H9 (cell line): ENCODE results near the gene PF4V1. TPM values are rescaled to one million over a fixed set of nuclear protein-coding genes. Genes with fewer than 3 reads are reported as not detected.

Experiments used
- DNase-seq: peaks from one replicate; pipeline ENCODE4 v3.0.0-alpha.2; 2017
- H2AFZ ChIP-seq: one replicate; pipeline ENCODE4 v1.6.1; 2013; ENCODE audit warnings: mild to moderate bottlenecking, low read length, control low read depth, moderate library complexity
- H2AK5ac ChIP-seq: 2 replicates; pipeline ENCODE4 v1.6.1; 2013; ENCODE audit warnings: low read length, control low read depth, mixed read lengths; ENCODE audit not compliant: insufficient read length
- H2BK120ac ChIP-seq: one replicate; pipeline ENCODE4 v1.6.1; 2013; ENCODE audit warnings: low read depth, mild to moderate bottlenecking, low read length, control low read depth, inconsistent platforms; ENCODE audit not compliant: poor library complexity, severe bottlenecking
- H2BK12ac ChIP-seq: 2 replicates; pipeline ENCODE4 v1.6.1; 2013; ENCODE audit warnings: low read length, control low read depth, mixed read lengths, low read depth; ENCODE audit not compliant: insufficient read length
- H2BK15ac ChIP-seq: 2 replicates; pipeline ENCODE4 v1.6.1; 2013; ENCODE audit warnings: low read depth, low read length, control low read depth
- H2BK20ac ChIP-seq: one replicate; pipeline ENCODE4 v1.6.1; 2013; ENCODE audit warnings: low read depth, mild to moderate bottlenecking, low read length, control low read depth, inconsistent platforms; ENCODE audit not compliant: poor library complexity, severe bottlenecking
- H2BK5ac ChIP-seq: 2 replicates; pipeline ENCODE4 v1.6.1; 2013; ENCODE audit warnings: low read length, control low read depth, mixed read lengths; ENCODE audit not compliant: insufficient read length
- H3K14ac ChIP-seq: 2 replicates; pipeline ENCODE4 v1.6.1; 2013; ENCODE audit warnings: low read length, control low read depth; ENCODE audit not compliant: insufficient read depth
- H3K18ac ChIP-seq: 2 replicates; pipeline ENCODE4 v1.6.1; 2013; ENCODE audit warnings: low read depth, mild to moderate bottlenecking, mixed read lengths, low read length, control low read depth; ENCODE audit not compliant: insufficient read length
- H3K23ac ChIP-seq: 2 replicates; pipeline ENCODE4 v1.6.1; 2013; ENCODE audit warnings: low read length, control low read depth, mixed read lengths, low read depth; ENCODE audit not compliant: insufficient read length
- H3K23me2 ChIP-seq: 2 replicates; pipeline ENCODE4 v1.6.1; 2013; ENCODE audit warnings: low read depth, mild to moderate bottlenecking, mixed read lengths, low read length, control low read depth; ENCODE audit not compliant: insufficient read length, poor library complexity, severe bottlenecking
- H3K27ac ChIP-seq: 2 replicates; pipeline ENCODE4 v1.5.1; 2013; ENCODE audit warnings: low read length, control low read depth, mixed read lengths, low read depth; ENCODE audit not compliant: insufficient read length
- H3K27me3 ChIP-seq: 2 replicates; pipeline ENCODE4 v1.6.1; 2013; ENCODE audit warnings: low read length, control low read depth, inconsistent platforms; ENCODE audit not compliant: insufficient read depth
- H3K4ac ChIP-seq: 2 replicates; pipeline ENCODE4 v1.6.1; 2013; ENCODE audit warnings: low read depth, mild to moderate bottlenecking, control low read depth, inconsistent platforms, low read length, moderate library complexity
- H3K4me1 ChIP-seq: 2 replicates; pipeline ENCODE4 v1.6.1; 2013; ENCODE audit warnings: low read length, control low read depth, inconsistent platforms; ENCODE audit not compliant: insufficient read depth
- H3K4me2 ChIP-seq: 2 replicates; pipeline ENCODE4 v1.6.1; 2013; ENCODE audit warnings: low read length, control low read depth, mixed read lengths; ENCODE audit not compliant: insufficient read length, insufficient read depth
- H3K56ac ChIP-seq: 2 replicates; pipeline ENCODE4 v1.6.1; 2013; ENCODE audit warnings: low read depth, mild to moderate bottlenecking, mixed read lengths, low read length, control low read depth; ENCODE audit not compliant: insufficient read length
- H3K79me1 ChIP-seq: 2 replicates; pipeline ENCODE4 v1.6.1; 2013; ENCODE audit warnings: low read depth, mild to moderate bottlenecking, moderate library complexity, low read length, control low read depth, inconsistent platforms; ENCODE audit not compliant: insufficient read depth, poor library complexity, severe bottlenecking
- H3K79me2 ChIP-seq: 2 replicates; pipeline ENCODE4 v1.6.1; 2013; ENCODE audit warnings: low read length, control low read depth, inconsistent platforms; ENCODE audit not compliant: insufficient read depth
- H3K9ac ChIP-seq: 2 replicates; pipeline ENCODE4 v1.6.1; 2013; ENCODE audit warnings: low read length, control low read depth, mixed read lengths; ENCODE audit not compliant: insufficient read length; ENCODE audit errors: extremely low read depth
- H3K9me3 ChIP-seq: one replicate; pipeline ENCODE4 v1.6.1; 2013; ENCODE audit warnings: low read depth, low read length, inconsistent platforms; ENCODE audit not compliant: control insufficient read depth
- H3T11ph ChIP-seq: one replicate; pipeline ENCODE4 v1.6.1; 2013; ENCODE audit warnings: mild to moderate bottlenecking, low read length, control low read depth, inconsistent platforms
- H4K20me1 ChIP-seq: one replicate; pipeline ENCODE4 v1.6.1; 2013; ENCODE audit not compliant: control insufficient read depth, insufficient read length, insufficient read depth
- H4K5ac ChIP-seq: 2 replicates; pipeline ENCODE4 v1.6.1; 2013; ENCODE audit warnings: low read depth, mild to moderate bottlenecking, mixed read lengths, low read length, control low read depth; ENCODE audit not compliant: insufficient read length
- H4K8ac ChIP-seq: replicated peaks from 2 replicates; pipeline ENCODE4 v1.6.1; 2013; ENCODE audit warnings: low read length, control low read depth, mixed read lengths, low read depth; ENCODE audit not compliant: insufficient read length
- H4K91ac ChIP-seq: 2 replicates; pipeline ENCODE4 v1.6.1; 2013; ENCODE audit warnings: low read depth, mild to moderate bottlenecking, moderate library complexity, mixed read lengths, low read length, control low read depth; ENCODE audit not compliant: insufficient read length
- H3K27ac Mint-ChIP-seq, 3 experiments: 2 replicates in 2 of 3; 3 replicates in 1 of 3; pipeline ENCODE4 v1.8.0; 2020 to 2021; ENCODE audit warnings: mixed read lengths in 3 of 3, mild to moderate bottlenecking in 1 of 3, moderate library complexity in 1 of 3
- H3K27me3 Mint-ChIP-seq: 2 replicates; pipeline ENCODE4 v1.8.0; 2021; ENCODE audit warnings: low read depth, mild to moderate bottlenecking, moderate library complexity, mixed read lengths
- H3K36me3 Mint-ChIP-seq, 3 experiments: 2 replicates in 2 of 3; 3 replicates in 1 of 3; pipeline ENCODE4 v1.8.0; 2020 to 2021; ENCODE audit warnings: low read depth in 3 of 3, mixed read lengths in 3 of 3; ENCODE audit not compliant: insufficient read depth in 1 of 3
- H3K4me1 Mint-ChIP-seq, 2 experiments: 2 replicates each; pipeline ENCODE4 v1.8.0; 2020; ENCODE audit warnings: mixed read lengths in 2 of 2
- H3K4me3 Mint-ChIP-seq, 2 experiments: 2 replicates in 1 of 2; 3 replicates in 1 of 2; pipeline ENCODE4 v1.8.0; 2020 to 2021; ENCODE audit warnings: mild to moderate bottlenecking in 2 of 2, mixed read lengths in 2 of 2, moderate library complexity in 1 of 2
- H3K9me3 Mint-ChIP-seq, 2 experiments: 2 replicates in 1 of 2; 3 replicates in 1 of 2; pipeline ENCODE4 v1.8.0; 2020; ENCODE audit warnings: mild to moderate bottlenecking in 2 of 2, mixed read lengths in 2 of 2, moderate library complexity in 1 of 2
- CTCF ChIP-seq: fragments of 200-600 bp; sonication (generic); conservative IDR thresholded peaks from 3 replicates; pipeline ENCODE4 v1.8.0; 2021; ENCODE audit warnings: antibody characterized with exemption, mild to moderate bottlenecking
- whole genome bisulfite sequencing: extraction: QIAGEN DNeasy Blood & Tissue Kit; methylation state at CpG from one replicate; pipeline ENCODE4 v1.1.7; 2013; ENCODE audit warnings: missing lambda C conversion rate, low lambda C conversion rate, mixed read lengths; ENCODE audit not compliant: insufficient read length; ENCODE audit errors: extremely low coverage; 5-methylcytosine and 5-hydroxymethylcytosine counted together
- total RNA-seq: library from RNA; stranded (reverse); gene quantifications from 2 replicates; pipeline ENCODE4 v1.2.1, GENCODE V29; 2021

The PF4V1 gene
- total RNA-seq, 1 experiment from 2014 or later, result not detected

GRCh38 chr4:73894001-73894400, 40.9 kb downstream of the PF4V1 start:
- no peaks in the 10 kb centered on the region for H3K4me1 Mint-ChIP-seq
- H3K14ac ChIP-seq, result no peak overlapping the region
- no peak overlapping the region for H3K27ac Mint-ChIP-seq

More at GRCh38 chr4:73894001-73894400, 40.9 kb downstream of the PF4V1 start:
- H3T11ph ChIP-seq, result no peak overlapping the region
- H3K23me2 ChIP-seq, result no peaks in the 10 kb centered on the region
- H2BK120ac ChIP-seq, result no peak overlapping the region
- WGBS, result no CpG with 5 or more reads among the region's 2 CpGs
- no peak overlapping the region for H3K4ac ChIP-seq
- H3K27me3 ChIP-seq, result no peaks in the 10 kb centered on the region
- H3K79me1 ChIP-seq, result no peaks in the 10 kb centered on the region
- no peak overlapping the region for H3K27ac ChIP-seq
- Mint-ChIP-seq H3K27me3 (no peaks in the 10 kb centered on the region; the same call in 1 of the 2 replicates), H3K36me3 (no peaks in the 10 kb centered on the region), H3K9me3 (no peaks in the 10 kb centered on the region), H3K4me3 (no peak overlapping the region)
- H3K56ac ChIP-seq, result no peak overlapping the region
- H2AK5ac ChIP-seq, result no peak overlapping the region
- no peak for DNase-seq
- H4K5ac ChIP-seq, result no peak overlapping the region
- no peak overlapping the region for H3K18ac ChIP-seq
- H4K20me1 ChIP-seq, result no peaks in the 10 kb centered on the region
- H3K23ac ChIP-seq, result no peak overlapping the region
- H4K8ac ChIP-seq, result no peak overlapping the region
- no peak overlapping the region for H2BK5ac ChIP-seq
- no peaks in the 10 kb centered on the region for H3K79me2 ChIP-seq
- no peaks in the 10 kb centered on the region for H3K4me1 ChIP-seq
- no peak overlapping the region for H3K4me2 ChIP-seq
- H2BK15ac ChIP-seq, result no peak overlapping the region
- H4K91ac ChIP-seq, result no peak overlapping the region
- TF ChIP-seq CTCF, result no peak
- no peaks in the 10 kb centered on the region for H3K9me3 ChIP-seq
- no peak overlapping the region for H2BK12ac ChIP-seq
- no peak overlapping the region for H2AFZ ChIP-seq
- H2BK20ac ChIP-seq, result no peak overlapping the region
- no peak overlapping the region for H3K9ac ChIP-seq
